GM12872 (cell line): ENCODE data around the gene HAGH.

Experiments used
- CTCF ChIP-seq: IDR thresholded peaks from 3 replicates; pipeline ENCODE4 v1.5.1; 2011; ENCODE audit warnings: low read depth, mild to moderate bottlenecking, low read length, moderate library complexity; ENCODE audit not compliant: insufficient read depth

The HAGH gene

GRCh38 chr16:1772908-1773702, 53.5 kb downstream of the HAGH start, which contains the start of gene MRPS34:
Gene MRPS34, minus strand, starts transcription at chr16:1773134. Its CDS starts 15 bp downstream, at chr16:1773119.
- TF ChIP-seq CTCF: peak; percentile 82

GRCh38 chr16:1772362-1772907, 54.2 kb downstream of the HAGH start, which contains the start of gene EME2:
Gene EME2, plus strand, starts transcription at chr16:1772810. Its CDS starts 418 bp downstream, at chr16:1773228.
- TF ChIP-seq CTCF: no peak

- no peak for TF ChIP-seq CTCF
Measured at GRCh38 chr16:1771864-1772361, 54.7 kb downstream of the HAGH start.

GRCh38 chr16:1771188-1771863, 55.3 kb downstream of the HAGH start, which contains the start of gene NME3:
Gene NME3, minus strand, starts transcription at chr16:1771543. Its CDS starts 9 bp downstream, at chr16:1771534.
- no peak for TF ChIP-seq CTCF

GRCh38 chr16:1770328-1771187, 56.1 kb downstream of the HAGH start:
- TF ChIP-seq CTCF: no peak

GRCh38 chr16:1769402-1770300, 57.0 kb downstream of the HAGH start:
- no peak for TF ChIP-seq CTCF
